Raji (cell line): ENCODE results near the gene ENTR1.

Experiments
- POLR2A ChIP-seq: IDR thresholded peaks from 2 replicates; pipeline ENCODE4 v1.6.1; 2011; ENCODE audit warnings: low read depth, low read length, control low read depth; ENCODE audit not compliant: insufficient read depth

Gene ENTR1

GRCh38 chr9:136410500-136411287 is at the start of gene ENTR1, which contains the start of gene PMPCA:
Gene ENTR1 (minus strand): TSS chr9:136410614. CDS start chr9:136410397, 217 bp downstream.
Gene PMPCA (plus strand): TSS chr9:136410658. CDS start chr9:136410669, 11 bp downstream.
- TF ChIP-seq POLR2A, result peak; percentile 96

- TF ChIP-seq POLR2A, result no peak
These were observed 49.0 kb upstream of the ENTR1 start for GRCh38 chr9:136459425-136459824.

GRCh38 chr9:136457326-136457725 is 46.9 kb upstream of the ENTR1 start:
- no peak for TF ChIP-seq POLR2A

- TF ChIP-seq POLR2A, result no peak
These were observed 45.8 kb upstream of the ENTR1 start for GRCh38 chr9:136456258-136456657.

- no peak for TF ChIP-seq POLR2A
These were observed 44.9 kb upstream of the ENTR1 start for GRCh38 chr9:136455043-136456002.

GRCh38 chr9:136454026-136454796 is 43.8 kb upstream of the ENTR1 start:
- TF ChIP-seq POLR2A, result no peak

GRCh38 chr9:136453326-136453725 is 42.9 kb upstream of the ENTR1 start:
- TF ChIP-seq POLR2A, result no peak

GRCh38 chr9:136451221-136451877 is 40.9 kb upstream of the ENTR1 start:
- TF ChIP-seq POLR2A, result no peak

GRCh38 chr9:136448655-136449054 is 38.2 kb upstream of the ENTR1 start:
- TF ChIP-seq POLR2A, result no peak

- TF ChIP-seq POLR2A, result no peak
These were observed 36.9 kb upstream of the ENTR1 start for GRCh38 chr9:136447173-136447778.

- no peak for TF ChIP-seq POLR2A
These were observed 35.4 kb upstream of the ENTR1 start for GRCh38 chr9:136445799-136446198.

GRCh38 chr9:136444102-136444501 is 33.7 kb upstream of the ENTR1 start:
- no peak for TF ChIP-seq POLR2A

GRCh38 chr9:136443687-136444086 is 33.3 kb upstream of the ENTR1 start:
- TF ChIP-seq POLR2A, result no peak

- no peak for TF ChIP-seq POLR2A
These were observed 32.7 kb upstream of the ENTR1 start for GRCh38 chr9:136443087-136443486.
